DND-41 (cell line): ENCODE results near the gene AMD1.

Source experiments
- ATAC-seq: fragments of 200-7000 bp; cut with Tn5 transposase; 3 replicates; pipeline ENCODE4 v1.9.1; 2021; ENCODE audit warnings: low read depth; ENCODE audit not compliant: insufficient read depth
- DNase-seq: peaks from one replicate; pipeline ENCODE4 v3.0.0-alpha.2; 2020
- H2AFZ ChIP-seq: 2 replicates; pipeline ENCODE4 v1.6.0; 2012; ENCODE audit warnings: low read depth, low read length
- H3K27ac ChIP-seq: 2 replicates; pipeline ENCODE4 v1.5.1; 2012; ENCODE audit warnings: low read length, inconsistent platforms
- H3K27me3 ChIP-seq: fragments of 200-600 bp; sonication (generic); 2 replicates; pipeline ENCODE4 v1.6.0; 2012; ENCODE audit warnings: low read length, mild to moderate bottlenecking, inconsistent platforms; ENCODE audit not compliant: insufficient read depth, poor library complexity
- H3K36me3 ChIP-seq: 2 replicates; pipeline ENCODE4 v1.5.1; 2012; ENCODE audit warnings: low read length, inconsistent platforms; ENCODE audit not compliant: insufficient read depth
- H3K4me1 ChIP-seq: 2 replicates; pipeline ENCODE4 v1.5.1; 2012; ENCODE audit warnings: mild to moderate bottlenecking, low read length; ENCODE audit not compliant: insufficient read depth
- H3K4me2 ChIP-seq: 2 replicates; pipeline ENCODE4 v1.6.0; 2012; ENCODE audit warnings: mild to moderate bottlenecking, moderate library complexity, low read length, inconsistent platforms; ENCODE audit not compliant: insufficient read depth
- H3K4me3 ChIP-seq, 2 experiments: fragments of 200-600 bp in 1 of 2; shearing (Covaris generic) in 1 of 2; 2 replicates each; pipeline ENCODE4 v1.5.1; 2012 to 2016; ENCODE audit warnings: inconsistent platforms in 2 of 2, low read length in 2 of 2, mild to moderate bottlenecking in 2 of 2, low read depth in 1 of 2, moderate library complexity in 1 of 2
- H3K79me2 ChIP-seq: 2 replicates; pipeline ENCODE4 v1.6.0; 2012; ENCODE audit warnings: low read length, inconsistent platforms; ENCODE audit not compliant: insufficient read depth
- H3K9ac ChIP-seq: 2 replicates; pipeline ENCODE4 v1.6.0; 2012; ENCODE audit warnings: low read depth, mild to moderate bottlenecking, inconsistent platforms, low read length, moderate library complexity
- H3K9me3 ChIP-seq: 2 replicates; pipeline ENCODE4 v1.5.1; 2012; ENCODE audit warnings: low read length, moderate library complexity, mild to moderate bottlenecking, inconsistent platforms; ENCODE audit not compliant: insufficient read depth, severe bottlenecking
- H4K20me1 ChIP-seq: 2 replicates; pipeline ENCODE4 v1.6.0; 2012; ENCODE audit warnings: low read length; ENCODE audit not compliant: insufficient read depth
- EZH2 ChIP-seq: IDR thresholded peaks from 3 replicates; pipeline ENCODE4 v1.6.1; 2012; ENCODE audit warnings: borderline replicate concordance, low read depth, mild to moderate bottlenecking, moderate library complexity, low read length, inconsistent platforms; ENCODE audit not compliant: severe bottlenecking
- TF ChIP-seq, protein P1 (sequence below): IDR thresholded peaks from 2 replicates; pipeline ENCODE4 v1.5.1; 2012; ENCODE audit warnings: borderline replicate concordance, low read length, moderate library complexity, mild to moderate bottlenecking; ENCODE audit not compliant: poor library complexity, severe bottlenecking; ENCODE audit errors: extremely low read depth

Gene AMD1

DNA sequence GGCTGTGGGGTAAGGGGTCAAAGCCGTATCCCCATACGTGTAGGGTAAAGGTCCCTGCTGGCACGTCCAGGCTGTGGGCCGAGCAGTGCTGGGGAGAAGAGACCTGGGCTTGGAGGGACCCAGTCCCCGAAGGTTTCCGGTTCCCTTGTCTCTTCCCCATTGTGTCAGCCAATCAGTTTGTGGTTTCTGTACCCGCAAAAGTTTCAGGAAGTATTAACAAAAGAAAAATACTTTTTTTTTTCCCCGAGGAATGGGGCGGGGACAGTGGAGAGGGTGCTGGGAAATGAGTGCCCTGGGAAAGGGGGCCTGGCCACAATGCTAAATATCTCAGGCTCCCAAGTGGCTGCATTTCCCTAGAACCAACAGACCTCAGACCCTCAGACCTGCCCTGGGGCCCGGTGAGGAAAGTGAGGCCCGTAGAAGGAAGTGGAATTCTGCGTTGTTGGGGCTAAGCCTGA lies 15.2 kb upstream of the AMD1 start:
- H4K20me1 ChIP-seq, result no peaks in the 10 kb centered on the region
- no peak for TF ChIP-seq EZH2
- TF ChIP-seq, protein P1, sequence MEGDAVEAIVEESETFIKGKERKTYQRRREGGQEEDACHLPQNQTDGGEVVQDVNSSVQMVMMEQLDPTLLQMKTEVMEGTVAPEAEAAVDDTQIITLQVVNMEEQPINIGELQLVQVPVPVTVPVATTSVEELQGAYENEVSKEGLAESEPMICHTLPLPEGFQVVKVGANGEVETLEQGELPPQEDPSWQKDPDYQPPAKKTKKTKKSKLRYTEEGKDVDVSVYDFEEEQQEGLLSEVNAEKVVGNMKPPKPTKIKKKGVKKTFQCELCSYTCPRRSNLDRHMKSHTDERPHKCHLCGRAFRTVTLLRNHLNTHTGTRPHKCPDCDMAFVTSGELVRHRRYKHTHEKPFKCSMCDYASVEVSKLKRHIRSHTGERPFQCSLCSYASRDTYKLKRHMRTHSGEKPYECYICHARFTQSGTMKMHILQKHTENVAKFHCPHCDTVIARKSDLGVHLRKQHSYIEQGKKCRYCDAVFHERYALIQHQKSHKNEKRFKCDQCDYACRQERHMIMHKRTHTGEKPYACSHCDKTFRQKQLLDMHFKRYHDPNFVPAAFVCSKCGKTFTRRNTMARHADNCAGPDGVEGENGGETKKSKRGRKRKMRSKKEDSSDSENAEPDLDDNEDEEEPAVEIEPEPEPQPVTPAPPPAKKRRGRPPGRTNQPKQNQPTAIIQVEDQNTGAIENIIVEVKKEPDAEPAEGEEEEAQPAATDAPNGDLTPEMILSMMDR, result no peak
- H3K4me1 ChIP-seq, result no peaks in the 10 kb centered on the region
- no peaks in the 10 kb centered on the region for H3K79me2 ChIP-seq
- H3K4me3 ChIP-seq, result no peak overlapping the region
- no peaks in the 10 kb centered on the region for H3K9me3 ChIP-seq
- H3K27ac ChIP-seq, result no peak overlapping the region
- DNase-seq (no peak), ATAC-seq (no peak)
- H2AFZ ChIP-seq, result no peak overlapping the region
- H3K9ac ChIP-seq, result no peak overlapping the region
- H3K36me3 ChIP-seq, result no peaks in the 10 kb centered on the region
- H3K4me2 ChIP-seq, result no peak overlapping the region
- no peaks in the 10 kb centered on the region for H3K27me3 ChIP-seq

GRCh38 chr6:110864824-110865223 lies 9.8 kb upstream of the AMD1 start:
- Histone ChIP-seq H3K27me3 (no peaks in the 10 kb centered on the region), H3K4me3 (no peak overlapping the region), H3K9ac (no peak overlapping the region), H2AFZ (no peak overlapping the region), H3K4me2 (no peak overlapping the region), H4K20me1 (no peaks in the 10 kb centered on the region), H3K79me2 (no peaks in the 10 kb centered on the region), H3K27ac (no peak overlapping the region), H3K36me3 (no peaks in the 10 kb centered on the region), H3K4me1 (no peaks in the 10 kb centered on the region), H3K9me3 (no peaks in the 10 kb centered on the region)
- DNase-seq (no peak), ATAC-seq (no peak)
- no peak for TF ChIP-seq EZH2
- TF ChIP-seq, protein P1, result no peak

GRCh38 chr6:110874880-110875547 lies 429 bp downstream of the AMD1 start:
- ATAC-seq, result peak; percentile 37
- peak overlapping the region; percentile 64 for H3K4me2 ChIP-seq
- peaks cover 41% of the 10 kb centered on the region for H3K4me1 ChIP-seq
- TF ChIP-seq, protein P1, result no peak
- no peak for TF ChIP-seq EZH2
- peak overlapping the region; percentile 90 for H3K27ac ChIP-seq
- peaks cover 44% of the 10 kb centered on the region for H4K20me1 ChIP-seq
- H3K27me3 ChIP-seq, result no peaks in the 10 kb centered on the region
- H3K9me3 ChIP-seq, result no peaks in the 10 kb centered on the region
- H2AFZ ChIP-seq, result peak overlapping the region; percentile 35
- H3K36me3 ChIP-seq, result peaks cover 7% of the 10 kb centered on the region; the same call in 1 of the 2 replicates
- H3K79me2 ChIP-seq, result peaks cover 68% of the 10 kb centered on the region
- H3K4me3 ChIP-seq, result peak overlapping the region; percentile 74 to 79; a peak in 3 of 4 replicates
- peak overlapping the region; percentile 87 for H3K9ac ChIP-seq
- peak; percentile 66 for DNase-seq
